SK-N-MC (cell line): ENCODE measurements around the gene CPB1.

Experiments used
- EZH2 ChIP-seq: fragments of 200-600 bp; sonication (generic); IDR thresholded peaks from one replicate; pipeline ENCODE4 v1.6.1; 2017; ENCODE audit warnings: antibody characterized with exemption
- FOXP2 ChIP-seq: optimal IDR thresholded peaks from 2 replicates; pipeline ENCODE3; 2011; ENCODE audit warnings: mild to moderate bottlenecking, moderate library complexity; ENCODE audit not compliant: insufficient read depth; ENCODE audit errors: extremely low read length, control extremely low read depth

DNA sequence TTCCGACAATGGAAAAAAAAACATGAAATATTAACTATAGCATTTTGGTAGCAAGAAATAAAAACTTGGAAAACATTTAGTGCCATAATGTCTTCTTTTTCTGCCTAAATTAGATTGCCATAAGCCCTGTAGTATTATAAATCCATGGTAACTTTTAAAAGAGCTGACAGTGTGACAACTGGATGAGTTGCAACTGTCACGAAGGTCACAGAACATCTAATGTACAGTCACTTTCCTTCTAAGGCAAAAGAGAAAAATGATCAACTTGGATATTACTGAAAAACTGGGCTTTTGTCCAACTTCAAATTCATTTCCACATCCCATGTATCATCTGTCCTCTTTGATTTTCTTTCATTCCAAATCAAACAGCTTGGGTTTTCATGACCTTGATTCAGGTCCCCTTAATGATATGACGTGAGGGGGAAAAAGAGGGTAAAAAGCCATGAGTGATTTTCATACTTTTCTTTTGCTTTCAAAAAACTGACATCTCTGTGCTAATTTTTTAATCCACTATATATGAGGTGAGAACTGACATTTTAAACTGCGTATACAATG, 602 bp downstream of the CPB1 start:
- TF ChIP-seq EZH2: no peak
- TF ChIP-seq FOXP2: no peak
